Measurements from ENCODE around the gene ACSM5. TPM values are rescaled to one million over a fixed set of nuclear protein-coding genes. Genes with fewer than 3 reads are reported as not detected.

The ACSM5 gene
- total and polyA plus RNA-seq, 2 donors from 2014 or later = 8.6 to 22.8 TPM

DNA sequence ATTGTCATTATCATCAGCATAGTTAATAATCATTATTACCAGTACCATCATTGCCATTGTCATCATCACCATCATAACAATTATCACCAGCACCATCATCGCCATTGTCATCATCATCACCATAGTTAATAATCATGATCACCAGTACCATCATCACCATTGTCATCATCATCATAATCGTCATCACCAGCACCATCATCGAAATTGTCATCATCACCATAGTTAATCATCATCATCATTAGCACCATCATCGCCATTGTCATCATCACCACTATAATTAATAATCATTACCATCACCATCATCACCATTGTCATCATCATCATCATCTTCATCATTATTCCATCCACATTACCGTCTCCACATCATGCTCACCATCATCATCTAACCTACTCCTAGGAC lies 18.3 kb upstream of the ACSM5 start:
- Histone ChIP-seq H3K27me3 (ENCODE audit: control insufficient read depth, insufficient read depth, low read length) (no peaks in the 10 kb centered on the region), H3K4me1 (ENCODE audit: control insufficient read depth in 2 of 3, insufficient read depth in 2 of 3, low read depth in 1 of 3, low read length in 3 of 3) (peaks cover 0 to 16% (median 2%) of the 10 kb centered on the region in 3 donors), H3K4me3 (ENCODE audit: low read length in 3 of 3) (no peak overlapping the region), H3K27ac (ENCODE audit: low read depth in 2 of 2, low read length in 2 of 2) (no peak overlapping the region), H3K36me3 (ENCODE audit: control insufficient read depth in 2 of 3, insufficient read depth in 3 of 3, low read length in 3 of 3) (no peaks in the 10 kb centered on the region), H3K9me3 (ENCODE audit: control insufficient read depth in 2 of 3, insufficient read depth in 1 of 3, low read length in 3 of 3) (no peaks in the 10 kb centered on the region), H3K9ac (ENCODE audit: low read length in 3 of 3) (no peak overlapping the region)
- TF ChIP-seq, protein P1, sequence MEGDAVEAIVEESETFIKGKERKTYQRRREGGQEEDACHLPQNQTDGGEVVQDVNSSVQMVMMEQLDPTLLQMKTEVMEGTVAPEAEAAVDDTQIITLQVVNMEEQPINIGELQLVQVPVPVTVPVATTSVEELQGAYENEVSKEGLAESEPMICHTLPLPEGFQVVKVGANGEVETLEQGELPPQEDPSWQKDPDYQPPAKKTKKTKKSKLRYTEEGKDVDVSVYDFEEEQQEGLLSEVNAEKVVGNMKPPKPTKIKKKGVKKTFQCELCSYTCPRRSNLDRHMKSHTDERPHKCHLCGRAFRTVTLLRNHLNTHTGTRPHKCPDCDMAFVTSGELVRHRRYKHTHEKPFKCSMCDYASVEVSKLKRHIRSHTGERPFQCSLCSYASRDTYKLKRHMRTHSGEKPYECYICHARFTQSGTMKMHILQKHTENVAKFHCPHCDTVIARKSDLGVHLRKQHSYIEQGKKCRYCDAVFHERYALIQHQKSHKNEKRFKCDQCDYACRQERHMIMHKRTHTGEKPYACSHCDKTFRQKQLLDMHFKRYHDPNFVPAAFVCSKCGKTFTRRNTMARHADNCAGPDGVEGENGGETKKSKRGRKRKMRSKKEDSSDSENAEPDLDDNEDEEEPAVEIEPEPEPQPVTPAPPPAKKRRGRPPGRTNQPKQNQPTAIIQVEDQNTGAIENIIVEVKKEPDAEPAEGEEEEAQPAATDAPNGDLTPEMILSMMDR (IDR thresholded peaks at IDR 0.05; ENCODE audit: borderline replicate concordance, extremely low read depth, insufficient read depth) = no peak
- intact Hi-C loops (cut with DNase I) = no loop called here
- DNase-seq = no peak
- FAIRE-seq = no peak

DNA sequence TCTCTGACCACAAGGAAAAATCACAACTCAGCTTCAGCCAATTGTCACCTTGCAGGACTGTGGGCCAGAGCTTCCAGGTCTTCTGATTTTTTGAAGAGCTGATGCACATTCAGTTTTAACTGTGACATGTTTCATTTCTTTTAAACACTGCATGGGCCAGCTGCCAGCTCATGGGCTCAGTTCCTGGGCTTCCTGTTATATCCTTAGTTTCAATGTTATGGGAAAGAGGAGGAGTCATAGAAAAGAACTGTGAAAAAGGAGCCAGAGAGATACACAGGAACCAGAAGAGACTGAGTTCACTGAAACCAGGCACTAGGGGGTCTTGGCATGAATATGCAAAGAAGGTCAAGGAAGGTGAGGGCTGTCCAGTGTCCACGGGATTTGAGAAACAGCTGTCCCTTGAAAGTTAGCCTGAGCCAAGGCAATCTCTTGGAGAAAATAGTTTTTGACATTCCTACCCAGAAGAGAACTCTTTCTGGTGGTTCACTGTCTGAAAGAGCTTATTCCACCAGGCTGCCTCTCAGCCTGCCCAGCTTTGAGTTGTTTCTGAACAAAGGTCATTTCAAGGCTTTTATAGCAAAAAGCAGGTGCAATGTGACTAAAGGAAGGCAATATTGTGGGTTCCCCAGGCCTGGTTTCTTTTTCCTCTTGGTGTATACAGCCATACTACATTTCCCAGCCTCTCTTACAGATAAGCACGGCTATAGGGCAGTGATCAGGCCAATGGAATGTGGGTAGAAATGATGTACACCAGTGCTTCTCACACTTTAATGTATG lies 15.3 kb upstream of the ACSM5 start:
- Histone ChIP-seq H3K4me3 (ENCODE audit: low read length in 3 of 3) (no peak overlapping the region), H3K9me3 (ENCODE audit: control insufficient read depth in 2 of 3, insufficient read depth in 1 of 3, low read length in 3 of 3) (no peaks in the 10 kb centered on the region), H3K36me3 (ENCODE audit: control insufficient read depth in 2 of 3, insufficient read depth in 3 of 3, low read length in 3 of 3) (no peaks in the 10 kb centered on the region), H3K27me3 (ENCODE audit: control insufficient read depth, insufficient read depth, low read length) (no peaks in the 10 kb centered on the region), H3K4me1 (ENCODE audit: control insufficient read depth in 2 of 3, insufficient read depth in 2 of 3, low read depth in 1 of 3, low read length in 3 of 3) (peaks cover 0 to 16% (median 4%) of the 10 kb centered on the region in 3 donors), H3K27ac (ENCODE audit: low read depth in 2 of 2, low read length in 2 of 2) (peak overlapping the region in 1 of 2 donors; percentile 28), H3K9ac (ENCODE audit: low read length in 3 of 3) (no peak overlapping the region)
- TF ChIP-seq, protein P1 (IDR thresholded peaks at IDR 0.05; ENCODE audit: borderline replicate concordance, extremely low read depth, insufficient read depth) = no peak
- DNase-seq = peak in 2 of 5 donors; percentile 17 to 41
- intact Hi-C loops (cut with DNase I) = no loop called here
- no peak for FAIRE-seq

DNA sequence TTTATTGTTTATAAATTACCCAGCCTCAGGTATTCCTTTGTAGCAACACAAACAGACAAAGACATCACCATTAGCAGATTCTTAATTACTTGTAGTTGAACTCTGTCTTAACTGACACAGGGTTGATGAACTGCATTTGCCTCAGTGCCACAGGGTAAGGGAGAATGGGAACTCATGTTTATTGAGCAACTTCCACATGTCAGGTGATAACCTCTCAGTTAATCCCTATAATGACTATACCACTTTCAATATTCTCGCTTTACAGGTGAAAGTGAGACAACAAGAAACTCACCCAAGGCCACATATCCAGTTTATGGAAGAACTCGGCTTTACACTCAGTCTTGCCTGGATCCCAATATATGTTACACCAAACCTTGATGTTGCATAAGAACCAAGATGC lies 13.4 kb upstream of the ACSM5 start:
- Histone ChIP-seq H3K4me3 (ENCODE audit: low read length in 3 of 3) (no peak overlapping the region), H3K4me1 (ENCODE audit: control insufficient read depth in 2 of 3, insufficient read depth in 2 of 3, low read depth in 1 of 3, low read length in 3 of 3) (peaks cover 0 to 16% (median 4%) of the 10 kb centered on the region in 3 donors), H3K27me3 (ENCODE audit: control insufficient read depth, insufficient read depth, low read length) (no peaks in the 10 kb centered on the region), H3K9ac (ENCODE audit: low read length in 3 of 3) (no peak overlapping the region), H3K27ac (ENCODE audit: low read depth in 2 of 2, low read length in 2 of 2) (no peak overlapping the region), H3K36me3 (ENCODE audit: control insufficient read depth in 2 of 3, insufficient read depth in 3 of 3, low read length in 3 of 3) (no peaks in the 10 kb centered on the region), H3K9me3 (ENCODE audit: control insufficient read depth in 2 of 3, insufficient read depth in 1 of 3, low read length in 3 of 3) (no peaks in the 10 kb centered on the region)
- DNase-seq (no peak), FAIRE-seq (no peak)
- intact Hi-C loops (cut with DNase I) = no loop called here
- TF ChIP-seq, protein P1 (IDR thresholded peaks at IDR 0.05; ENCODE audit: borderline replicate concordance, extremely low read depth, insufficient read depth) = no peak

All from kidney (tissue), 14 donors.